ENCODE data around the gene OASL. TPM values are rescaled to one million over a fixed set of nuclear protein-coding genes. Genes with fewer than 3 reads are reported as not detected.

Gene OASL
- total RNA-seq, 4 donors from 2014 or later = 0.65 to 5.6 (median 2.1) TPM

- ATAC-seq (ENCODE audit: low FRiP score) (no peak), DNase-seq (ENCODE audit: low spot score) (no peak)
- TF ChIP-seq CTCF (IDR thresholded peaks at IDR 0.05) = no peak
These were observed 48.5 kb downstream of the OASL start for GRCh38 chr12:120990487-120991055.

- DNase-seq (ENCODE audit: low spot score) = no peak
- no peak for ATAC-seq (ENCODE audit: low FRiP score)
- TF ChIP-seq CTCF (IDR thresholded peaks at IDR 0.05) = no peak
These were observed 49.4 kb downstream of the OASL start for GRCh38 chr12:120989687-120990086.

GRCh38 chr12:120988658-120989057 is 50.4 kb downstream of the OASL start:
- DNase-seq (ENCODE audit: low spot score) (no peak), ATAC-seq (ENCODE audit: low FRiP score) (no peak)
- TF ChIP-seq CTCF (IDR thresholded peaks at IDR 0.05) = no peak

GRCh38 chr12:120988234-120988633 is 50.8 kb downstream of the OASL start:
- ATAC-seq (ENCODE audit: low FRiP score) = no peak
- TF ChIP-seq CTCF (IDR thresholded peaks at IDR 0.05) = no peak
- DNase-seq (ENCODE audit: low spot score) = no peak

GRCh38 chr12:120984351-120984898 is 54.6 kb downstream of the OASL start:
- no peak for TF ChIP-seq CTCF (IDR thresholded peaks at IDR 0.05)
- DNase-seq (ENCODE audit: low spot score) (no peak), ATAC-seq (ENCODE audit: low FRiP score) (no peak)

- no peak for TF ChIP-seq CTCF (IDR thresholded peaks at IDR 0.05)
- DNase-seq (ENCODE audit: low spot score) (no peak), ATAC-seq (ENCODE audit: low FRiP score) (no peak)
These were observed 55.3 kb downstream of the OASL start for GRCh38 chr12:120983759-120984158.

- no peak for TF ChIP-seq CTCF (IDR thresholded peaks at IDR 0.05)
- no peak for DNase-seq (ENCODE audit: low spot score)
- no peak for ATAC-seq (ENCODE audit: low FRiP score)
These were observed 56.4 kb downstream of the OASL start for GRCh38 chr12:120982659-120983058.
